NCI-H128 (cell line): ENCODE data around the gene HIPK4.
A peak's percentile ranks its signal among the peaks of the same experiment; 100 is the strongest.

Experiments
- DNase-seq: peaks from one replicate; lab custom pipeline; 2025; ENCODE audit not compliant: unreplicated experiment; lab: John Stamatoyannopoulos, UW

Gene HIPK4

GRCh38 chr19:40367577-40368434 lies 22.2 kb downstream of the HIPK4 start:
- DNase-seq, result no peak

DNA sequence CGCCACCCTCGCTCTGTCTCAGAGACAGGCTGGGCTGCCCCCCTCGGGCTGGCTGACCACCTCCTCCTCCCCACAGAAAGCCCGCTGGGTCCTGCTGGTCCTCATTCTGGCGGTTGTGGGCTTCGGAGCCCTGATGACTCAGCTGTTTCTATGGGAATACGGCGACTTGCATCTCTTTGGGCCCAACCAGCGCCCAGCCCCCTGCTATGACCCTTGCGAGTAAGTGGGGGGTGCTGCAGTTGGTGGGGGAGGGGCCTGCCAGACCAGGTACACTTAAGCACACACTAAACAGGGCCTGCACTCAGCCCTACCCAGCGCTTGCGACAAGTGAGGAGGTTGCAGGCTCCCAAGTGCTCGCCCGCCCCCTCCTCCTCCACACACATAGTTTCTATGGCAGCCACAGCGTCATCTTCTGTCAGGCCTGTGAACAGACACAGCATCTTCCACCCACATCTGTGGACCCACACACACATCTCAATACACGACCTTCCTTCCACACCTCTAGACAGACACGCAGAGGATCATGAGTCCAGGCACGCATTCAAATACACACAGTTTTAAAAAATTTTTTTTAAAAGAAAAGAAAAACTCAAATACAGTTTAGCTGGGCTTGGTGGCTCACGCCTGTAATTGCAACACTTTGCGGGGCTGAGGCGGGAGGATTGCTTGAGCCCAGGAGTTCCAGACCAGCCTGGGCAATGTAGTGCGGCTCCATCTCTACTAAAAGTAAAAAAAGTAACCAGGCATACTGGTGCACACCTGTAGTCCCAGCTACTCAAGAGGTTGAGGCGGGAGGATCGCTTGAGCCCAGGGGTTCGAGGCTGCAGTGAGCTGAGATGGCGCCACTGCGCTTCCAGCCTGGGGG lies 23.1 kb downstream of the HIPK4 start:
- no peak for DNase-seq

GRCh38 chr19:40365613-40366401 lies 24.2 kb downstream of the HIPK4 start:
- DNase-seq, result no peak

GRCh38 chr19:40365010-40365409 lies 25.0 kb downstream of the HIPK4 start:
- no peak for DNase-seq

GRCh38 chr19:40363069-40363468 lies 26.9 kb downstream of the HIPK4 start:
- no peak for DNase-seq

GRCh38 chr19:40362160-40362559 lies 27.8 kb downstream of the HIPK4 start:
- DNase-seq, result no peak

DNA sequence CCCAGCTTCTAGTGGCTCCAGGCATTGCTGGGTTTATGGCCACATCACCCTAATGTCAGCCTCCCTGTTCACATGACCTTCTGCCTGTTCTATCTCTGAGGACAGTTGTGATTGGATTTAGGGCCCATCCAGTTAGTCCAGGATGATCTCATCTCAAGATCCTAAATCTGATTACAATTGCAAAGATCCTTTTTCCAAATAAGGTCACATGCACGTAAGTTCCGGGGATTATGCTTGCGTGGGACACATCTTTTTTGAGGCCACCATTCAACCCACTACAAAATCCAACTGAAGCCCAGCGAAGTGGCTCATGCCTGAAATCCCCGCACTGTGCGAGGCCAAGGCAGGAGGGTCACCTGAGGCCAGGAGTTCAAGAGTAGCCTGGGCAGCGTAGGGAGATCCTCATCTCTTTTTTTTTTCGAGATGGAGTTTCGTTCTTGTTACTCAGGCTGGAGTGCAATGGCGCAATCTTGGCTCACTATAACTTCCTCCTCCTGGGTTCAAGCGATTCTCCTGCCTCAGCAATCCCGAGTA lies 29.2 kb downstream of the HIPK4 start:
- DNase-seq, result no peak

- DNase-seq, result no peak
These were observed 29.8 kb downstream of the HIPK4 start for GRCh38 chr19:40360020-40360707.

GRCh38 chr19:40358773-40359172 lies 31.2 kb downstream of the HIPK4 start:
- no peak for DNase-seq

DNA sequence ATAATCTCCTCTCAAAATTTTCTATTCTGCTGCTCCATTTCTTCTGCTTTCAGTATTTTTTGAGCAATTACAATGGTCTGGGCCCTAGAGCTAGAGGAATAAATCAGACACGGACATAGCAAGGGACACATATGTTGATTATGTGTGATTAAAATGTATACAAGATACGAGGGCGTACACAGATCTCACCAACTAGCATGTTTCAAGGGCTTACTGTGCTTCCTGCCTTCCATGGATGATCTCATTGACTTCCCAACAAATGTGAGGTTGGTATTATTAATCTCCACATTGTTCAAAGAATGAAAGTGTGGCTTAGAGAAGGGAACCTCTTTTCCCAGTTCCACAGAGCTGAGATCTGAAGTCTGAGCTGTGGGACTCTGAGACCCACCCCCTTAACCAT lies 32.3 kb downstream of the HIPK4 start:
- no peak for DNase-seq

- DNase-seq, result no peak
These were observed 33.0 kb downstream of the HIPK4 start for GRCh38 chr19:40356681-40357595.

- no peak for DNase-seq
These were observed 33.9 kb downstream of the HIPK4 start for GRCh38 chr19:40355975-40356680.

DNA sequence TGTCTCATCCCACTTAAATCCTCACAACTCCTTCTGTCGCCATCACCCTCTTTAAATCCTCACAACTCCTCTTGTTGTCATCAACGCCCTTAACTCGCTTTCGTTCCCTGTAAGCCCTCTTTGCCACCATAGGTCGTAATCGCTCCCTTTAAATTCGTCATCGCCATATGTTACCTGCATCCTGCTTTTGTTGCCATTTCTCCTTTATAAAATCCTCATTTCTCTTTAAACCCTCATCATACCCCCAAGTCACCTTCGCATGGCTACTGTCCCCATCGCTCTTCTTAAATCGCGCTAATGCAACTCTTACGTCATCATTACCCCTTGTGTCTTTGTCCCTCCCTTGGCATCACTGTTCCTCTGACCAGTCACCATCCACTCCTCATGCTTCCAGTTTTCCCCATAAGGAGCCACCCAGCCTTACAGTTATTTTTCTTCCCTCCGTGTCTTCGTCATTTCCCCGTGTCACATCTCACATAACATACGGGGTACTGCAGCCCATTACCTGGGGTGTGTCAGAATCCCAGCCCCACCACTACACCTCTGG lies 40.9 kb downstream of the HIPK4 start:
- no peak for DNase-seq

DNA sequence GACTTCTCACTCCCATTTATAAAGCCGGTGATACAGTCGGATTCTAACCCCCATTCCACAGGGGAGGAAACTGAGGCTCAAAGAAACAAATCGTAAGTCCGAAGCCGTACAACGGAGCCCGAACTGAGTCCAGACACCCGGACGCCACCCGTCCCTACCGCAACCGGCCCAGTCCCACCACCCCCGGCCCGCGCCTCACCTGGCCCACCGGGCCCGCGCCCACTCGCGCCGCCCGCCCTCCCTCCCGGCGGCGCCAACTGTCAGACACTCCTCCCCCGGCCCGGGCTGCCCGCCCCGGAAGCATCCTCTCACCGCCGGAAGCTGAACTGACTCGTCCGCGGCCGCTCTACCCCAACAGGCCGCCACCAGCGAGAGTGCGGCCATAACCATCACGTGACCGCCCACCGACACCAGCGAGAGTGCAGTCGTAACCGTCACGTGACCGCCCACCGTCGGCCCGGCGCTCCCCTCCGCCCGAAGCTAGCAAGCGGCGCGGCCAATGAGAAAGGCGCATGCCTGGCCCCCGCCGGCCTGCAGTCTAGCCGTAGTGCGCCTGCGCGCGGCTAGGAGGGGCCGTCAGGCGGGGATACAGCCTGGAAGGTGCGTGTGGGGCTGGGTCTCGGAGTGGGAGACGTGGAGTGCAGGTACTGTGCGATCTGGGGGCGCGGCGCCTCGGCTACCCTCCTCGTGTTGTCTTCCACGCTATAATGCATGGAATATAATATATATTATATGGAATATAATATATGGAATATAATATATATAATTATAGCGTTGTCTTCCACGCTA lies 41.7 kb downstream of the HIPK4 start, which contains the start of the genes C19orf47 and PLD3:
TSS of gene C19orf47 (minus strand) at position 273 of the 789 bp plus-strand sequence. CDS start 6,540 bp downstream, outside the sequence.
TSS of gene PLD3 (plus strand) at position 571 of the 789 bp plus-strand sequence. CDS start 17,789 bp downstream, outside the sequence.
- DNase-seq, result peak; percentile 98

DNA sequence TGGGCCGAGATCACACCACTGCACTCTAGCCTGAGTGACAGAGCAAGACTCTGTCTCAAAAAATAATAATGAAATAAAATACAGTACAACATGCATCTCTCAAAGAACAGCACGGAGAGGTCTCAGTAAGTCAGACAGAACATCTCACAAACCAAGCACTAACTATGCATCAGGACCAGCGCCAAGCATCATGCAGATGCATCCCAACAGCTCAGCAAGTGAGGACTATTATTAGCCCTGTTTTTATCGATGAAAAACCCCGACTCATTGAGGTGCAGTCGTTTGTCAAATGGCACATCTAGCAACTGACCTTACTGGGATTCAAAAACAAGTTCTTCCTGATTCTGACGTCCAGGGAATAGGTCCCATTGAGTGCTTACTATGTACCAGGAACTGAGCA lies 45.6 kb downstream of the HIPK4 start:
- no peak for DNase-seq

DNA sequence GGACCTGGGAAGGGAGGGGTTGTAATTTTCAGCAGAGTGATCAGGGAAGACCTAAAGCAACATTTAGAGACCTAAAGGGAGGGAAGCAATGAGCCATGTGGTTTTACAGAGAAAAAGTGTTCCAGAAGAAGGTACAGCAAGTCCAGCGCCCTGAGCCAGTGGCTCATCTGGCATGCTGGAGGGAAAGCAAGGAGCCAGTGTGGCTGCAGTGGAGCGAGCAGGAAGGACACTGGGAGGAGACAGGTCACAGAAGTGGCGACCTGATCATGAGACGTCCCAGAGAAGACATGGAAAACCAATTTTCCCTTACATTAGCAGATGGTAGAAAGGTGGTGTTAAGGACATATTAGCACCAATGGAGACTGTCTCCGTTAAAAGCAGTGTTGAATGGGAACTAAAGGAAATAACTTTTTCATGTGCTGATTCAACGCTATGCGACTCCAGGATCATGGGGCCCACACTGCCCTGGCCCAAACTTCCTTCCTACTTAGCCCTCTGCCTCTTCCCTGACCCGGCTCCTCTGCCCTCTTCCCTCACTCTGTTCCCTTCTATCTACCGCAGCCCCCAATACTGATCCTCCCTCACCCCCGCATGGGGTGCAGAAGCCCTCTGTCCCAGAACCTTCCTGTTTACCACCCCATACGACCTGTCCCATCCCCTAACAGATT lies 47.2 kb downstream of the HIPK4 start:
- DNase-seq, result no peak
